ENCODE results near the gene NTNG2. TPM values are rescaled to one million over a fixed set of nuclear protein-coding genes. Genes with fewer than 3 reads are reported as not detected.
A peak's percentile ranks its signal among the peaks of the same experiment; 100 is the strongest.

NTNG2 gene
- total and polyA plus RNA-seq, 12 donors = 0.37 to 21.6 (median 4.7) TPM

GRCh38 chr9:132211570-132211969, 49.7 kb downstream of the NTNG2 start:
- DNase-seq = no peak
- H3K9me3 ChIP-seq (replicated peaks in 1 of 3) = no peaks in the 10 kb centered on the region
- no peak for TF ChIP-seq CTCF (IDR thresholded peaks at IDR 0.05)
- 87 to 93% (median 91%) methylated on average over 7 of the region's 7 CpGs for WGBS, 4 donors
- no peak overlapping the region for H3K4me3 ChIP-seq
- intact Hi-C loops (cut with DNase I) = no loop called here
- H3K36me3 ChIP-seq (replicated peaks in 1 of 2) = no peaks in the 10 kb centered on the region
- no peaks in the 10 kb centered on the region for H3K27me3 ChIP-seq
- H3K4me1 ChIP-seq (replicated peaks in 1 of 2) = peaks cover 0 to 8% of the 10 kb centered on the region in 2 donors
- H3K27ac ChIP-seq = no peak overlapping the region

- peak overlapping the region in 3 of 5 donors; percentile 14 to 78 (median 30) for H3K27ac ChIP-seq
- H3K36me3 ChIP-seq (replicated peaks in 1 of 2) = no peaks in the 10 kb centered on the region
- intact Hi-C loops (cut with DNase I) = no loop called here
- no peak overlapping the region for H3K4me3 ChIP-seq
- no peaks in the 10 kb centered on the region for H3K9me3 ChIP-seq (replicated peaks in 1 of 3)
- TF ChIP-seq CTCF (IDR thresholded peaks at IDR 0.05) (peak in 5 of 6 experiments; percentile 12 to 49 (median 39)), POLR2A (IDR thresholded peaks at IDR 0.05) (no peak)
- H3K27me3 ChIP-seq = no peaks in the 10 kb centered on the region
- WGBS, 4 donors = 8 to 15% (median 13%) methylated on average over 6 to 18 of the region's 18 CpGs
- peak; percentile 86 to 95 (median 92) for DNase-seq
- H3K4me1 ChIP-seq (replicated peaks in 1 of 2) = peaks cover 0 to 8% of the 10 kb centered on the region in 2 donors
These were observed 52.3 kb downstream of the NTNG2 start for GRCh38 chr9:132214027-132214622.

GRCh38 chr9:132216861-132217619, 55.2 kb downstream of the NTNG2 start:
- Histone ChIP-seq H3K27me3 (no peaks in the 10 kb centered on the region), H3K4me1 (replicated peaks in 1 of 2) (peaks cover 3 to 13% of the 10 kb centered on the region in 2 donors), H3K27ac (no peak overlapping the region), H3K9me3 (replicated peaks in 1 of 3) (no peaks in the 10 kb centered on the region), H3K4me3 (no peak overlapping the region), H3K36me3 (replicated peaks in 1 of 2) (no peaks in the 10 kb centered on the region)
- TF ChIP-seq POLR2A (IDR thresholded peaks at IDR 0.05) (no peak), CTCF (IDR thresholded peaks at IDR 0.05) (no peak)
- intact Hi-C loops (cut with DNase I) = no loop called here
- WGBS, 4 donors = 77 to 85% (median 80%) methylated on average over 10 of the region's 10 CpGs
- peak in 1 of 7 donors; percentile 31 for DNase-seq

- H3K9me3 ChIP-seq (replicated peaks in 1 of 3) = no peaks in the 10 kb centered on the region
- TF ChIP-seq CTCF (IDR thresholded peaks at IDR 0.05) (no peak), POLR2A (IDR thresholded peaks at IDR 0.05) (no peak)
- intact Hi-C loops (cut with DNase I) = no loop called here
- H3K36me3 ChIP-seq (replicated peaks in 1 of 2) = no peaks in the 10 kb centered on the region
- no peak overlapping the region for H3K27ac ChIP-seq
- WGBS, 4 donors = 81 to 88% (median 87%) methylated on average over 6 to 8 of the region's 8 CpGs
- DNase-seq = no peak
- peaks cover 3 to 13% of the 10 kb centered on the region in 2 donors for H3K4me1 ChIP-seq (replicated peaks in 1 of 2)
- no peaks in the 10 kb centered on the region for H3K27me3 ChIP-seq
- H3K4me3 ChIP-seq = no peak overlapping the region
These were observed 56.4 kb downstream of the NTNG2 start for GRCh38 chr9:132218208-132218607.

Data from adrenal gland (tissue), 12 donors.